NCI-H2029 treated with DMSO at 0.1 percent for 48 hours (cell line): ENCODE data around the gene CLK2.

Experiments used
- DNase-seq: peaks from one replicate; lab custom pipeline; 2025; lab: John Stamatoyannopoulos, UW

The CLK2 gene

GRCh38 chr1:155273343-155274245, at the start of gene CLK2:
Gene CLK2, minus strand, starts transcription at chr1:155273504. Its CDS starts 2,527 bp downstream, at chr1:155270977.
- DNase-seq, result peak; percentile 85

- DNase-seq, result no peak
Measured at GRCh38 chr1:155322571-155322952, 49.3 kb upstream of the CLK2 start.

- DNase-seq, result no peak
Measured at GRCh38 chr1:155321639-155322503, 48.6 kb upstream of the CLK2 start.

- DNase-seq, result peak; percentile 38
Measured at GRCh38 chr1:155320661-155321617, 47.6 kb upstream of the CLK2 start, which contains the start of gene RUSC1. Gene RUSC1, plus strand, starts transcription at chr1:155320894. Its CDS starts 880 bp downstream, at chr1:155321774.

GRCh38 chr1:155320252-155320651, 46.9 kb upstream of the CLK2 start:
- peak; percentile 38 for DNase-seq

- DNase-seq, result no peak
Measured at GRCh38 chr1:155319536-155319935, 46.2 kb upstream of the CLK2 start.

- no peak for DNase-seq
Measured at GRCh38 chr1:155318082-155318481, 44.8 kb upstream of the CLK2 start.

- no peak for DNase-seq
Measured at GRCh38 chr1:155316922-155317321, 43.6 kb upstream of the CLK2 start.

- no peak for DNase-seq
Measured at GRCh38 chr1:155313261-155313660, 40.0 kb upstream of the CLK2 start.

GRCh38 chr1:155309423-155310021, 36.2 kb upstream of the CLK2 start:
- DNase-seq, result no peak

- peak; percentile 94 for DNase-seq
Measured at GRCh38 chr1:155308493-155309422, 35.5 kb upstream of the CLK2 start, which contains the start of gene FDPS. Gene FDPS, plus strand, starts transcription at chr1:155308866. Its CDS starts 924 bp downstream, at chr1:155309790.

GRCh38 chr1:155307247-155307740, 34.0 kb upstream of the CLK2 start:
- no peak for DNase-seq

- DNase-seq, result no peak
Measured at GRCh38 chr1:155305881-155306391, 32.6 kb upstream of the CLK2 start.

- DNase-seq, result no peak
Measured at GRCh38 chr1:155304558-155305063, 31.3 kb upstream of the CLK2 start.

GRCh38 chr1:155301342-155301841, 28.1 kb upstream of the CLK2 start, which contains the start of gene PKLR:
Gene PKLR, minus strand, starts transcription at chr1:155301438. Its CDS starts 43 bp downstream, at chr1:155301395.
- DNase-seq, result no peak

- DNase-seq, result no peak
Measured at GRCh38 chr1:155300553-155301329, 27.4 kb upstream of the CLK2 start.

- no peak for DNase-seq
Measured at GRCh38 chr1:155300024-155300423, 26.7 kb upstream of the CLK2 start.

GRCh38 chr1:155297384-155297783, 24.1 kb upstream of the CLK2 start:
- DNase-seq, result no peak
